HG03039 (cell line): ENCODE results near the gene SIRPG.
"Not testable (repeated sequence)": the region's sequence is repeated elsewhere in the genome, so short reads cannot be mapped to it uniquely, and the experiment has no call there.

Source experiments
- ATAC-seq: cut with Tn5 transposase; IDR thresholded peaks from one replicate; pipeline ENCODE4 v1.9.1; 2021; ENCODE audit warnings: mild to moderate bottlenecking, moderate library complexity; ENCODE audit not compliant: unreplicated experiment

The SIRPG gene

GRCh38 chr20:1672728-1673127 lies 15.1 kb upstream of the SIRPG start:
- ATAC-seq = no peak

GRCh38 chr20:1671891-1672669 lies 14.5 kb upstream of the SIRPG start:
- no peak for ATAC-seq

- no peak for ATAC-seq
These were observed 11.7 kb upstream of the SIRPG start for GRCh38 chr20:1669304-1669703.

GRCh38 chr20:1667502-1668085 lies 10.0 kb upstream of the SIRPG start:
- no peak for ATAC-seq

- ATAC-seq = no peak
These were observed 9.2 kb upstream of the SIRPG start for GRCh38 chr20:1666802-1667201.

GRCh38 chr20:1665345-1665744 lies 7.8 kb upstream of the SIRPG start:
- no peak for ATAC-seq

- ATAC-seq = no peak
These were observed 7.3 kb upstream of the SIRPG start for GRCh38 chr20:1664911-1665310.

- ATAC-seq = no peak
These were observed 6.3 kb upstream of the SIRPG start for GRCh38 chr20:1663917-1664316.

GRCh38 chr20:1661542-1662299 lies 4.1 kb upstream of the SIRPG start:
- no peak for ATAC-seq

- no peak for ATAC-seq
These were observed 2.7 kb upstream of the SIRPG start for GRCh38 chr20:1660246-1660645.

GRCh38 chr20:1656844-1657243 lies 735 bp downstream of the SIRPG start:
- ATAC-seq = no peak

GRCh38 chr20:1654996-1655395 lies 2.6 kb downstream of the SIRPG start:
- ATAC-seq = no peak

GRCh38 chr20:1652960-1653359 lies 4.6 kb downstream of the SIRPG start:
- ATAC-seq = no peak

- no peak for ATAC-seq
These were observed 5.5 kb downstream of the SIRPG start for GRCh38 chr20:1652104-1652503.

- no peak for ATAC-seq
These were observed 6.1 kb downstream of the SIRPG start for GRCh38 chr20:1651268-1652058.

- no peak for ATAC-seq
These were observed 9.5 kb downstream of the SIRPG start for GRCh38 chr20:1648101-1648500.

- ATAC-seq = no peak
These were observed 10.6 kb downstream of the SIRPG start for GRCh38 chr20:1646975-1647431.

GRCh38 chr20:1644101-1644962 lies 13.2 kb downstream of the SIRPG start:
- no peak for ATAC-seq

- not testable (repeated sequence) for ATAC-seq
These were observed 18.9 kb downstream of the SIRPG start for GRCh38 chr20:1638643-1639042.

GRCh38 chr20:1637755-1638154 lies 19.8 kb downstream of the SIRPG start:
- ATAC-seq = no peak
